Astrocyte of the spinal cord (primary cell): Measurements from ENCODE around the gene PEX26.
A peak's percentile ranks its signal among the peaks of the same experiment; 100 is the strongest.
"Not testable (repeated sequence)": the region's sequence is repeated elsewhere in the genome, so short reads cannot be mapped to it uniquely, and the experiment has no call there.

Experiments
- DNase-seq: peaks from one replicate; pipeline ENCODE4 v3.0.0; 2011; ENCODE audit warnings: low read depth, low spot score
- H3K4me3 ChIP-seq: 2 replicates; pipeline ENCODE4 v1.5.1; 2011; ENCODE audit warnings: low read depth, mild to moderate bottlenecking, low read length, moderate library complexity
- CTCF ChIP-seq: IDR thresholded peaks from 2 replicates; pipeline ENCODE4 v1.5.1; 2012; ENCODE audit warnings: low read depth, mild to moderate bottlenecking, low read length, inconsistent platforms
- in situ Hi-C: cut with HindIII; loops from 2 replicates; pipeline ENCODE4 v1.10.0; 2017; ENCODE audit warnings: low sequenced_read_pairs

Gene PEX26

GRCh38 chr22:18067121-18067520 lies 10.7 kb upstream of the PEX26 start:
- in situ Hi-C loops: no loop called here
- no peak for DNase-seq
- H3K4me3 ChIP-seq: no peak overlapping the region
- TF ChIP-seq CTCF: no peak

GRCh38 chr22:18067548-18068341 lies 10.0 kb upstream of the PEX26 start:
- no peak overlapping the region for H3K4me3 ChIP-seq
- DNase-seq: no peak
- in situ Hi-C loops: no loop called here
- TF ChIP-seq CTCF: no peak

GRCh38 chr22:18068381-18068988 lies 9.3 kb upstream of the PEX26 start:
- in situ Hi-C loops: no loop called here
- DNase-seq: no peak
- no peak for TF ChIP-seq CTCF
- no peak overlapping the region for H3K4me3 ChIP-seq

DNA sequence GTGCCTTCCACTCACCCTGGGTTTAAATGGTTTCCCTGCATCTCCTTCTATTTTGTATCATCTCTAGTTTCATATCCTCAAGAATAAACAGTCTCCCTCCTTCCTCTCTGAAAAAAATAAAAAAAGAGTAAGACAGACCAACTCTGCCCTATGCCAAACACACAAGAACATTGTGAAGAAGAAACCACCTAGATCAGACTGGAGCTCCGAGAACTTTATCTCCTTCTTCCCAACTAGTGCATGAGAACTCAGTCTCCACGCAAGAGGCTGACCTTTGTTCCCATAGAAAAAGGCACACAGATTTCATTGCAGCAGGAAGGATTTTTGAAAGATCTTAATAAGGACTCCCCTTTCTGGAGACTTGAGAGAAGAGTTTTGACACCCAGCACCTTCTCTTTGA lies 8.7 kb upstream of the PEX26 start:
- H3K4me3 ChIP-seq: no peak overlapping the region
- in situ Hi-C loops: no loop called here
- DNase-seq: no peak
- TF ChIP-seq CTCF: no peak

DNA sequence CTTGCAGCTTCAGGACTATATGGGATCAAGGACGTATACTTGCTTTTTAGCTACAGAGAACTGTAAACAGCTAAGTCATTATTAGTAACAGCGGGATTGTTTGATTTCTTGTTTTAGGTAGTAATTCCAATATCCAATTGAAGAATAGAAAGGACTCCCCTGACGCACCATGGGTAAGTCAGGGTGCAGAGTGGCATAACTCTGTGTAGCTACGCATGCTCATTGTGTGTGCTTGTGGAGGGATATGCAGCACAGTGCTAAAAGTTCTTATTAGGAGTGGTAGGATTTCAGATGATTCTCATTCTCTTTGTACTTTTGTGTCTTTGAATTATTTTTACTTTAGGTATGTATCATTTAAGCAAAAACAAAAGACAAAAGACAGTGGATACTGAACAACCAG lies 7.7 kb upstream of the PEX26 start:
- in situ Hi-C loops: no loop called here
- no peak for TF ChIP-seq CTCF
- DNase-seq: no peak
- no peak overlapping the region for H3K4me3 ChIP-seq

GRCh38 chr22:18070556-18071306 lies 7.1 kb upstream of the PEX26 start:
- in situ Hi-C loops: no loop called here
- H3K4me3 ChIP-seq: no peak overlapping the region

DNA sequence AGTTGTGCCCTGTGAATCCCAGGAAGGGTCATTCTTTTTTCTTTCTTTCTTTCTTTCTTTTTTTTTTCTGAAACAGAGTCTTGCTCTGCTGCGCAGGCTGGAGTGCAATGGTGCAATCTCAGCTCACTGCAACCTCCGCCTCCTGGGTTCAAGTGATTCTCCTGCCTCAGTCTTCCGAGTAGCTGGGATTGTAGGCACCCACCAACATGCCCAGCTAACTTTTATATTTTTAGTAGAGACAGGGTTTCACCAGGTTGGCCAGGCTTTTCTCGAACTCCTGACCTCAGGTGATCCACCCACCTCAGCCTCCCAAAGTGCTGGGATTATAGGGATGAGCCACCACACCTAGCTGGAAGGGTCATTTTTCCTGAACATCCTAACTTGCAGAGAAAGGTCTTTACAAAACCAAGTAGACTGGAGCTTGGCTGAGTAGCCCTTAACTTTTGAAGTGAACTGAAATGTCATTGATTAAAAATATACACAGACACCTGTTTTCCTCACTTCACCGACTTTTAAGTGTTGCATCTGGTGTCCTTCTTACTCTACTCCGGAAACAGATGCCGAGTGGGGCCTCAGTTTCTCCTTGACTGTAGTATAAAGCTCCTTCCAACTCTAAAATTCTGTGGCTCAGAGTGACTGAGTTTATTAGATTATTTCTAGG lies 6.4 kb upstream of the PEX26 start:
- H3K4me3 ChIP-seq, in situ Hi-C loops, DNase-seq: not testable (repeated sequence)

More at GRCh38 chr22:18070556-18071306, 7.1 kb upstream of the PEX26 start:
- DNase-seq: no peak
- peak; percentile 27 for TF ChIP-seq CTCF
